Mesenchymal stem cell (in vitro differentiated cells and primary cell): ENCODE data around the gene CHRNB1.
A peak's percentile ranks its signal among the peaks of the same experiment; 100 is the strongest.

Experiments
- DNase-seq: peaks from one replicate; pipeline ENCODE4 v3.0.0-alpha.2; 2013
- H2AFZ ChIP-seq: one replicate; pipeline ENCODE4 v1.6.1; 2013; ENCODE audit warnings: low read depth, mild to moderate bottlenecking, control low read depth, inconsistent platforms, low read length, moderate library complexity
- H2AK5ac ChIP-seq: 2 replicates; pipeline ENCODE4 v1.6.1; 2013; ENCODE audit warnings: low read length, moderate library complexity, mild to moderate bottlenecking, inconsistent platforms; ENCODE audit not compliant: severe bottlenecking
- H2BK120ac ChIP-seq: one replicate; pipeline ENCODE4 v1.6.1; 2013; ENCODE audit warnings: low read depth, mild to moderate bottlenecking, inconsistent platforms, low read length, moderate library complexity
- H2BK12ac ChIP-seq, 2 experiments: one replicate each; pipeline ENCODE4 v1.6.1; 2013; ENCODE audit warnings: inconsistent platforms in 2 of 2, low read length in 2 of 2, mild to moderate bottlenecking in 2 of 2, moderate library complexity in 2 of 2, control low read depth in 1 of 2
- H2BK15ac ChIP-seq: one replicate; pipeline ENCODE4 v1.6.1; 2013; ENCODE audit warnings: mild to moderate bottlenecking, low read depth, inconsistent platforms; ENCODE audit not compliant: poor library complexity, severe bottlenecking
- H2BK5ac ChIP-seq: 2 replicates; pipeline ENCODE4 v1.6.1; 2013; ENCODE audit warnings: low read depth, mild to moderate bottlenecking, low read length, control low read depth, inconsistent platforms; ENCODE audit not compliant: poor library complexity, severe bottlenecking
- H3K14ac ChIP-seq, 2 experiments: one replicate each; pipeline ENCODE4 v1.6.1; 2013; ENCODE audit warnings: inconsistent platforms in 2 of 2, low read length in 2 of 2, control low read depth in 1 of 2, mild to moderate bottlenecking in 1 of 2, moderate library complexity in 1 of 2
- H3K18ac ChIP-seq, 2 experiments: one replicate each; pipeline ENCODE4 v1.6.1; 2013; ENCODE audit warnings: inconsistent platforms in 2 of 2, low read length in 2 of 2, control low read depth in 1 of 2, low read depth in 1 of 2, mild to moderate bottlenecking in 1 of 2
- H3K23ac ChIP-seq, 2 experiments: one replicate each; pipeline ENCODE4 v1.6.1; 2013; ENCODE audit warnings: inconsistent platforms in 2 of 2, low read length in 2 of 2, mild to moderate bottlenecking in 2 of 2, moderate library complexity in 2 of 2, control low read depth in 1 of 2
- H3K27ac ChIP-seq: 2 replicates; pipeline ENCODE4 v1.5.1; 2013; ENCODE audit warnings: mild to moderate bottlenecking, moderate library complexity, low read length, control low read depth, inconsistent platforms; ENCODE audit not compliant: poor library complexity, severe bottlenecking
- H3K27me3 ChIP-seq, 2 experiments: 2 replicates each; pipeline versions ENCODE4 v1.6.1 to v1.7.0; 2013; ENCODE audit warnings: low read length in 2 of 2, mild to moderate bottlenecking in 2 of 2, moderate library complexity in 2 of 2, control low read depth in 1 of 2, inconsistent platforms in 1 of 2; ENCODE audit not compliant: control insufficient read depth in 1 of 2, insufficient read depth in 1 of 2
- H3K36me3 ChIP-seq, 2 experiments: 2 replicates each; pipeline versions ENCODE4 v1.6.1 to v1.7.0; 2013; ENCODE audit warnings: low read length in 2 of 2, control low read depth in 1 of 2, inconsistent platforms in 1 of 2, low read depth in 1 of 2, mild to moderate bottlenecking in 1 of 2; ENCODE audit not compliant: insufficient read depth in 2 of 2, control insufficient read depth in 1 of 2
- H3K4ac ChIP-seq, 2 experiments: one replicate each; pipeline ENCODE4 v1.6.1; 2013; ENCODE audit warnings: inconsistent platforms in 2 of 2, low read length in 2 of 2, mild to moderate bottlenecking in 2 of 2, moderate library complexity in 2 of 2, control low read depth in 1 of 2, low read depth in 1 of 2
- H3K4me1 ChIP-seq: 2 replicates; pipeline ENCODE4 v1.6.1; 2013; ENCODE audit warnings: low read depth, low read length, control low read depth; ENCODE audit not compliant: control insufficient read depth, insufficient read depth
- H3K4me2 ChIP-seq: 2 replicates; pipeline ENCODE4 v1.6.1; 2013; ENCODE audit warnings: low read length, mild to moderate bottlenecking, inconsistent platforms; ENCODE audit not compliant: poor library complexity, severe bottlenecking
- H3K4me3 ChIP-seq, 2 experiments: 2 replicates each; pipeline versions ENCODE4 v1.5.1 to v1.7.0; 2013; ENCODE audit warnings: low read length in 2 of 2, mild to moderate bottlenecking in 2 of 2, control low read depth in 1 of 2, low read depth in 1 of 2; ENCODE audit not compliant: insufficient read depth in 1 of 2
- H3K79me1 ChIP-seq: replicated peaks from 2 replicates; pipeline ENCODE4 v1.6.1; 2013; ENCODE audit warnings: mild to moderate bottlenecking, control low read depth, low read length, inconsistent platforms; ENCODE audit not compliant: poor library complexity, severe bottlenecking
- H3K9ac ChIP-seq: 2 replicates; pipeline ENCODE4 v1.7.0; 2013; ENCODE audit warnings: mild to moderate bottlenecking, low read length, moderate library complexity
- H3K9me3 ChIP-seq: 2 replicates; pipeline ENCODE4 v1.7.0; 2013; ENCODE audit warnings: mild to moderate bottlenecking, low read length; ENCODE audit not compliant: control insufficient read depth
- H4K8ac ChIP-seq: one replicate; pipeline ENCODE4 v1.6.1; 2013; ENCODE audit warnings: inconsistent platforms, mild to moderate bottlenecking, low read length, moderate library complexity
- H4K91ac ChIP-seq: one replicate; pipeline ENCODE4 v1.6.1; 2013; ENCODE audit warnings: mild to moderate bottlenecking, low read length, inconsistent platforms
- WGBS: methylation state at CpG from one replicate; pipeline ENCODE4 v1.1.7; 2013; ENCODE audit warnings: mixed read lengths; 5-methylcytosine and 5-hydroxymethylcytosine counted together

CHRNB1 gene

DNA sequence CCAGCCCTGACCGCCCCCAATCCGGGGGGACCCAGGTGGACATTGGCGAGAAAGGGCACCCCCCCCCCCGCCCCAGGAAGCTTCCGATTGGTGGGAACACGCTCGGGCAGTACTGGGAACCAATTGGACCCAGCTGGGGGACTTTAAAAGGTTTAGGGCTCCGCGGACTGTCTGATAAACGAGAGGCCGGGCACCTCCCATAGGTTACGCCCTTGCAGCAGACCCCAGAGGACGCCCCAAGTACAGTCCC, 41.2 kb upstream of the CHRNB1 start:
- H2AK5ac ChIP-seq: no peak overlapping the region
- peak overlapping the region in 1 of 2 experiments; percentile 48 for H2BK12ac ChIP-seq
- H3K79me1 ChIP-seq: peaks cover 13% of the 10 kb centered on the region
- H3K27me3 ChIP-seq: no peaks in the 10 kb centered on the region
- H3K4me1 ChIP-seq: peaks cover 20% of the 10 kb centered on the region
- peak overlapping the region; percentile 84 for H2AFZ ChIP-seq
- H3K4me2 ChIP-seq: peak overlapping the region; percentile 84
- no peak for DNase-seq
- no peak overlapping the region for H3K23ac ChIP-seq
- H4K8ac ChIP-seq: peak overlapping the region; percentile 99
- peak overlapping the region; percentile 80 for H2BK15ac ChIP-seq
- peak overlapping the region in 1 of 2 experiments; percentile 81 for H3K14ac ChIP-seq
- peak overlapping the region; percentile 65 for H4K91ac ChIP-seq
- peak overlapping the region; percentile 80 to 87 for H3K4me3 ChIP-seq
- H3K9me3 ChIP-seq: no peaks in the 10 kb centered on the region
- H3K36me3 ChIP-seq: peaks cover 2 to 6% of the 10 kb centered on the region in 2 experiments
- H3K18ac ChIP-seq: peak overlapping the region; percentile 95 to 96
- 0% methylated on average over 9 of the region's 13 CpGs for WGBS
- H2BK120ac ChIP-seq: peak overlapping the region; percentile 54
- peak overlapping the region in 1 of 2 experiments; percentile 76 for H3K4ac ChIP-seq
- peak overlapping the region; percentile 91 for H3K9ac ChIP-seq
- peak overlapping the region; percentile 82 for H2BK5ac ChIP-seq
- peak overlapping the region; percentile 97 for H3K27ac ChIP-seq

DNA sequence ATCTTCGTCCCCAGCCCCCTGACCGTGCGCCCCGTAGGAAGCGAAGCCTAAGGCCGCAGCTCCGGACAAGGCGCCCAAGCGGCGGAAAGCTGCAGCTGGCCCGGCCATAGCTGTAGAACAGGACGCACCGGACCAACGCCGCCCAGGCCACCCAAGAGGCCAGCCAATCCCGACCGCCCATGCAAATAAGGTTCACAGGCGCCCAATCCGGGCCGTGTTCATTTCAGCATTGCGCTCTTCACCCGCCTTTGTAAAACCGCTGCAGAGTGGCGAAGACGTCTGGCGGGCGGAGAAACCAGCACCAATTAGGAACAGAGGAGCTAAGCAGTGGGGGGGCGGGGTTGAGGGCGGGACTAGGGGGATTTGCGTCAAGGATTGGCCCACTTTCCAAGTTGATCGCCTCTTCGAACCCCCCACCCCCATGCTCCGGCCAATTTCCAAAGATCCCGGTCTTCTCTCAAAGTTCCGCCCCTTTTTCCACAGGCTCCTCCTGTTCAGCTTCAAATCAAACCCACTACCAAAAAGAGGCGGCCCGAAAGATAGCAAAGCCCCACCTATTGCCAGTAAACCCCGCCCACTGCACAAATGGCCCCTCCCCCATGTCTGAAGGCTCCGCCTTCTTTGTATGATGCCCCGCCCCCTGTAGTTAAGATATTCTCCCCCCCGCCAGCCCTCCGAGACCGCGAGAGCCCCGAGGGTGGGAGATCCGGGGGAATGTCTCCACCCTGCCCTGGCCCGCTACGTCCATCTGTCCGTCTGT, 40.7 kb upstream of the CHRNB1 start, which contains the start of gene TMEM256:
Gene TMEM256, minus strand, starts transcription at position 121 of the 760 bp plus-strand sequence. Its CDS starts 13 bp downstream, at position 108.
- Histone ChIP-seq H2BK5ac (peak within 1 kb of the TSS; percentile 82), H3K27me3 (no peaks in the 10 kb centered on the region), H3K79me1 (peaks cover 13% of the 10 kb centered on the region), H3K4me1 (peaks cover 20% of the 10 kb centered on the region), H3K9me3 (no peaks in the 10 kb centered on the region), H2AFZ (peak within 1 kb of the TSS; percentile 84), H4K91ac (peak within 1 kb of the TSS; percentile 65), H3K4me2 (peak within 1 kb of the TSS; percentile 84), H3K23ac (peak within 1 kb of the TSS in 1 of 2 experiments; percentile 97), H2BK15ac (peak within 1 kb of the TSS; percentile 80), H2AK5ac (peak within 1 kb of the TSS; percentile 31), H3K14ac (peak within 1 kb of the TSS; percentile 62 to 81), H2BK12ac (peak within 1 kb of the TSS in 1 of 2 experiments; percentile 88), H3K9ac (peak within 1 kb of the TSS; percentile 91), H4K8ac (peak within 1 kb of the TSS; percentile 99), H3K4ac (peak within 1 kb of the TSS in 1 of 2 experiments; percentile 76), H2BK120ac (peak within 1 kb of the TSS; percentile 75), H3K18ac (peak within 1 kb of the TSS; percentile 95 to 96), H3K36me3 (peaks cover 7 to 11% of the 10 kb centered on the region in 2 experiments), H3K4me3 (peak within 1 kb of the TSS; percentile 80 to 90), H3K27ac (peak within 1 kb of the TSS; percentile 97)
- WGBS: under 1% methylated on average over 48 of the region's 49 CpGs
- peak; percentile 100 for DNase-seq

DNA sequence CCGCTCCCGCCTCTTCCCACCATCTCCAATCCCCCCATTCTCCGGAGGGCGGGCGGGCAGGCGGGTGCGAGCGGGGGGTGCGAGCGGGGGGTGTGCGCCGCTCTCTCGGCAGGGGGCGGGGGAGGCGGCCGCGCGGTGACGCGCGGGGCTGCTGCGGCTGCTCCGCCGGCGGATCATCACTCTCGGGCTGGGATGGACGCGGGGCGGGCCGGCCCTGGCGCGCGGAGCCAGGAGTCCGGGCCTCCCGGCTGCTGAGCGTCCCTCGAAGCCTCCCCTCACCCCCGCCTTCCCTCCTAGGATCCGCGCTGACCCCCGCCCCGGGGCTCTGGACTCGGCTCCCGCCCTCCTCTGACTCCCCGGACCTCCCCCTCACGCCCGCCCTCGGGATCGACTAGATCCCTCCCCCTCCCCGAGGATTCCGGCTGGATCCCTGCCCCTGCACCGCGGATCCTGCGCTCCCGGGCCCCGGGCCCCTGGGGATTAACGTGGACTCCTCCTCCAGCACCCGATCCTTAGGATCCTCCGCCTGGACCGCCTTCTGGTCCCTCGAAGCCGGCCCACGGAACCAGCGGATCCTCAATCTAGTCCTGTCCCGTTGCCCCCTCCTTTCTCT, 40.0 kb upstream of the CHRNB1 start:
- Histone ChIP-seq H3K23ac (peak overlapping the region in 1 of 2 experiments; percentile 89), H2BK5ac (no peak overlapping the region), H3K9ac (peak overlapping the region; percentile 90), H3K4me1 (peaks cover 20% of the 10 kb centered on the region), H4K91ac (peak overlapping the region; percentile 76), H3K79me1 (peaks cover 13% of the 10 kb centered on the region), H2AFZ (peak overlapping the region; percentile 78), H3K18ac (peak overlapping the region; percentile 88 to 92), H4K8ac (peak overlapping the region; percentile 69), H3K14ac (peak overlapping the region; percentile 62 to 91), H2AK5ac (no peak overlapping the region), H3K4me3 (peak overlapping the region; percentile 71 to 90), H3K27me3 (no peaks in the 10 kb centered on the region), H3K4me2 (peak overlapping the region; percentile 75), H2BK120ac (peak overlapping the region; percentile 75), H3K36me3 (peaks cover 14 to 18% of the 10 kb centered on the region in 2 experiments), H2BK15ac (peak overlapping the region; percentile 80), H3K9me3 (no peaks in the 10 kb centered on the region), H3K27ac (no peak overlapping the region), H2BK12ac (peak overlapping the region in 1 of 2 experiments; percentile 88), H3K4ac (peak overlapping the region; percentile 58 to 71)
- peak; percentile 54 for DNase-seq
- WGBS: 3% methylated on average over 46 of the region's 65 CpGs
